AG09309 (cell line): ENCODE data around the gene ZNF280D.
"Not testable (repeated sequence)": the region's sequence is repeated elsewhere in the genome, so short reads cannot be mapped to it uniquely, and the experiment has no call there.

Experiments
- DNase-seq: peaks from one replicate; pipeline ENCODE4 v3.0.0-alpha.2; 2010; ENCODE audit warnings: low read depth
- H3K4me3 ChIP-seq: 2 replicates; pipeline ENCODE4 v1.5.1; 2011; ENCODE audit warnings: mild to moderate bottlenecking, low read depth, low read length, moderate library complexity; ENCODE audit not compliant: control insufficient read depth
- TF ChIP-seq, protein P1 (sequence below): IDR thresholded peaks from 2 replicates; pipeline ENCODE4 v1.5.1; 2011; ENCODE audit warnings: mild to moderate bottlenecking, low read depth, low read length, inconsistent platforms; ENCODE audit not compliant: insufficient read depth, control insufficient read depth; ENCODE audit errors: missing control alignments

Gene ZNF280D, protein sequence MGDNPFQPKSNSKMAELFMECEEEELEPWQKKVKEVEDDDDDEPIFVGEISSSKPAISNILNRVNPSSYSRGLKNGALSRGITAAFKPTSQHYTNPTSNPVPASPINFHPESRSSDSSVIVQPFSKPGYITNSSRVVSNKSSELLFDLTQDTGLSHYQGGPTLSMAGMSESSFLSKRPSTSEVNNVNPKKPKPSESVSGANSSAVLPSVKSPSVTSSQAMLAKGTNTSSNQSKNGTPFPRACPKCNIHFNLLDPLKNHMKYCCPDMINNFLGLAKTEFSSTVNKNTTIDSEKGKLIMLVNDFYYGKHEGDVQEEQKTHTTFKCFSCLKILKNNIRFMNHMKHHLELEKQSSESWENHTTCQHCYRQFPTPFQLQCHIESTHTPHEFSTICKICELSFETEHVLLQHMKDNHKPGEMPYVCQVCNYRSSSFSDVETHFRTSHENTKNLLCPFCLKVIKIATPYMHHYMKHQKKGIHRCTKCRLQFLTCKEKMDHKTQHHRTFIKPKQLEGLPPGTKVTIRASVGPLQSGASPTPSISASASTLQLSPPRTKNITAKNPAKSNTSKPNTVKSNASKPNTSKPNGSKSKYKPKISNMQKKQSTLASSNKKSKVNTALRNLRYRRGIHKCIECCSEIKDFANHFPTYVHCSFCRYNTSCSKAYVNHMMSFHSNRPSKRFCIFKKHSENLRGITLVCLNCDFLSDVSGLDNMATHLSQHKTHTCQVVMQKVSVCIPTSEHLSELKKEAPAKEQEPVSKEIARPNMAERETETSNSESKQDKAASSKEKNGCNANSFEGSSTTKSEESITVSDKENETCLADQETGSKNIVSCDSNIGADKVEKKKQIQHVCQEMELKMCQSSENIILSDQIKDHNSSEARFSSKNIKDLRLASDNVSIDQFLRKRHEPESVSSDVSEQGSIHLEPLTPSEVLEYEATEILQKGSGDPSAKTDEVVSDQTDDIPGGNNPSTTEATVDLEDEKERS

GRCh38 chr15:56733136-56734012 is at the start of gene ZNF280D:
Gene ZNF280D (minus strand): TSS chr15:56733509. CDS start chr15:56707109, 26,400 bp downstream.
- TF ChIP-seq, protein P1, sequence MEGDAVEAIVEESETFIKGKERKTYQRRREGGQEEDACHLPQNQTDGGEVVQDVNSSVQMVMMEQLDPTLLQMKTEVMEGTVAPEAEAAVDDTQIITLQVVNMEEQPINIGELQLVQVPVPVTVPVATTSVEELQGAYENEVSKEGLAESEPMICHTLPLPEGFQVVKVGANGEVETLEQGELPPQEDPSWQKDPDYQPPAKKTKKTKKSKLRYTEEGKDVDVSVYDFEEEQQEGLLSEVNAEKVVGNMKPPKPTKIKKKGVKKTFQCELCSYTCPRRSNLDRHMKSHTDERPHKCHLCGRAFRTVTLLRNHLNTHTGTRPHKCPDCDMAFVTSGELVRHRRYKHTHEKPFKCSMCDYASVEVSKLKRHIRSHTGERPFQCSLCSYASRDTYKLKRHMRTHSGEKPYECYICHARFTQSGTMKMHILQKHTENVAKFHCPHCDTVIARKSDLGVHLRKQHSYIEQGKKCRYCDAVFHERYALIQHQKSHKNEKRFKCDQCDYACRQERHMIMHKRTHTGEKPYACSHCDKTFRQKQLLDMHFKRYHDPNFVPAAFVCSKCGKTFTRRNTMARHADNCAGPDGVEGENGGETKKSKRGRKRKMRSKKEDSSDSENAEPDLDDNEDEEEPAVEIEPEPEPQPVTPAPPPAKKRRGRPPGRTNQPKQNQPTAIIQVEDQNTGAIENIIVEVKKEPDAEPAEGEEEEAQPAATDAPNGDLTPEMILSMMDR: no peak
- DNase-seq: peak; percentile 61
- peak within 1 kb of the TSS; percentile 79 for H3K4me3 ChIP-seq

GRCh38 chr15:56782306-56782705 is 49.0 kb upstream of the ZNF280D start:
- H3K4me3 ChIP-seq: no peak overlapping the region
- TF ChIP-seq, protein P1: no peak
- DNase-seq: no peak

DNA sequence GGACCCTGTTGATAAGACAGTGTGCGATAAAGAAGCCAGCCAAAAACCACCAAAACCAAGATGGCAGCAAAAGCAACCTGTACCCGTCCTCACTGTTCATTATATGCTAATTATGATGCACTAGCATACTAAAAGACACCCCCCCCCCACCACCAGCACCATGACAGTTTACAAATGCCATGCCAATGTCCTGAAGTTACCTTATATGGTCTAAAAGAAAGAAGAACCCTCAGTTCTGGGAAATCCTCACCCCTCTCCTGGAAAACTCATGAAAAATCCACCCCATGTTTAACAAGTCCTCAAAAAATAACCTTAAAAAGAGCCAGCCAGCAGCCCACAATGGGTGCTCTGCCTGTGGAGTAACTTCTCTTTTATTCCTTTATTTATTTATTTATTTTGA is 48.4 kb upstream of the ZNF280D start:
- TF ChIP-seq, protein P1: no peak
- H3K4me3 ChIP-seq: no peak overlapping the region
- no peak for DNase-seq

GRCh38 chr15:56780102-56780725 is 46.9 kb upstream of the ZNF280D start:
- not testable (repeated sequence) for DNase-seq, H3K4me3 ChIP-seq

DNA sequence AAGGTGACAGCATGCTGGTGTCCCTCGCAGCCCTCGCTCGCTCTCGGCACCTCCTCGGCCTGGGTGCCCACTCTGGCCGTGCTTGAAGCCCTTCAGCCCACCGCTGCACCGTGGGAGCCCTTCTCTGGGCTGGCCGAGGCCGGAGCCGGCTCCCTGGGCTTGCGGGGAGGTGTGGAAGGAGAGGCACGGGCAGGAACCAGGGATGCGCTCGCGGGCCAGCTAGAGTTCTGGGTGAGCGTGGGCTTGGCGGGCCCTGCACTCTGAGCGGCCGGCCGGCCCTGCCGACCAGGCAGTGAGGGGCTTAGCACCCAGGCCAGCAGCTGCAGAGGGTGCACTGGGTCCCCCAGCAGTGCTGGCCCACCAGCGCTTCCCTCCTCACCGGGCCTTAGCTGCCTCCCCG is 46.1 kb upstream of the ZNF280D start:
- not testable (repeated sequence) for H3K4me3 ChIP-seq, DNase-seq

- DNase-seq: no peak
- H3K4me3 ChIP-seq: no peak overlapping the region
- TF ChIP-seq, protein P1: no peak
Measured at GRCh38 chr15:56778761-56779160, 45.5 kb upstream of the ZNF280D start.

- TF ChIP-seq, protein P1: no peak
- H3K4me3 ChIP-seq: no peak overlapping the region
- no peak for DNase-seq
Measured at GRCh38 chr15:56776839-56777238, 43.5 kb upstream of the ZNF280D start.
